Fibroblast of villous mesenchyme (primary cell): ENCODE results near the gene IL1RAPL2. TPM values are rescaled to one million over a fixed set of nuclear protein-coding genes. Genes with fewer than 3 reads are reported as not detected.
A peak's percentile ranks its signal among the peaks of the same experiment; 100 is the strongest.

Source experiments
- DNase-seq: peaks from one replicate; pipeline ENCODE4 v3.0.0-alpha.2; 2010; ENCODE audit warnings: low read depth
- H3K4me3 ChIP-seq: 2 replicates; pipeline ENCODE4 v1.5.1; 2011; ENCODE audit warnings: low read depth, mild to moderate bottlenecking, low read length
- total RNA-seq: library from RNA; depleted of rRNA; stranded (reverse); fragments of >200 nt; gene quantifications from 2 replicates; pipeline ENCODE4 v1.2.3, GENCODE V29; 2012
- TF ChIP-seq, protein P1 (sequence below): IDR thresholded peaks from 2 replicates; pipeline ENCODE4 v1.5.1; 2012; ENCODE audit warnings: low read depth, mild to moderate bottlenecking, low read length; ENCODE audit not compliant: insufficient read depth

IL1RAPL2 gene
- total RNA-seq, 1 donor = 0.43 TPM

DNA sequence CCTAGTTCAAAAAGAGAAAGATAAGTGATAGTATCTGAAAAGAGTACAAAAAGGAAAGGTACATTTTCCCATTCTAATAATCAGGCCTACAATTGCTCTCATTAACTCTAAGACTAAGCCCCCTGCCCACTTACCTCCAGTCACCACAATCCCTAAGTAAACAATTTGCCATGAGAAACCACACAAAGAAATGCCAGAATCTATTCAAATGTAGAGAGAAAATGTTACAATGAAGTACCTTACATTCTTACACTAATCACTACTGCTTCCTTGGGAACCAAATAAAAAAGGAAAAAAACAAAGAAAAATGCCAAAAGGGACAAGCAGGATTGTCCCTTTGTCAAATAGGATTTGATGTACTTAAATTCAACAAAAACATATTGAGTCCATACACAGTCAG is 1068.2 kb downstream of the IL1RAPL2 start:
- no peak overlapping the region for H3K4me3 ChIP-seq
- no peak for DNase-seq
- TF ChIP-seq, protein P1, sequence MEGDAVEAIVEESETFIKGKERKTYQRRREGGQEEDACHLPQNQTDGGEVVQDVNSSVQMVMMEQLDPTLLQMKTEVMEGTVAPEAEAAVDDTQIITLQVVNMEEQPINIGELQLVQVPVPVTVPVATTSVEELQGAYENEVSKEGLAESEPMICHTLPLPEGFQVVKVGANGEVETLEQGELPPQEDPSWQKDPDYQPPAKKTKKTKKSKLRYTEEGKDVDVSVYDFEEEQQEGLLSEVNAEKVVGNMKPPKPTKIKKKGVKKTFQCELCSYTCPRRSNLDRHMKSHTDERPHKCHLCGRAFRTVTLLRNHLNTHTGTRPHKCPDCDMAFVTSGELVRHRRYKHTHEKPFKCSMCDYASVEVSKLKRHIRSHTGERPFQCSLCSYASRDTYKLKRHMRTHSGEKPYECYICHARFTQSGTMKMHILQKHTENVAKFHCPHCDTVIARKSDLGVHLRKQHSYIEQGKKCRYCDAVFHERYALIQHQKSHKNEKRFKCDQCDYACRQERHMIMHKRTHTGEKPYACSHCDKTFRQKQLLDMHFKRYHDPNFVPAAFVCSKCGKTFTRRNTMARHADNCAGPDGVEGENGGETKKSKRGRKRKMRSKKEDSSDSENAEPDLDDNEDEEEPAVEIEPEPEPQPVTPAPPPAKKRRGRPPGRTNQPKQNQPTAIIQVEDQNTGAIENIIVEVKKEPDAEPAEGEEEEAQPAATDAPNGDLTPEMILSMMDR = no peak

DNA sequence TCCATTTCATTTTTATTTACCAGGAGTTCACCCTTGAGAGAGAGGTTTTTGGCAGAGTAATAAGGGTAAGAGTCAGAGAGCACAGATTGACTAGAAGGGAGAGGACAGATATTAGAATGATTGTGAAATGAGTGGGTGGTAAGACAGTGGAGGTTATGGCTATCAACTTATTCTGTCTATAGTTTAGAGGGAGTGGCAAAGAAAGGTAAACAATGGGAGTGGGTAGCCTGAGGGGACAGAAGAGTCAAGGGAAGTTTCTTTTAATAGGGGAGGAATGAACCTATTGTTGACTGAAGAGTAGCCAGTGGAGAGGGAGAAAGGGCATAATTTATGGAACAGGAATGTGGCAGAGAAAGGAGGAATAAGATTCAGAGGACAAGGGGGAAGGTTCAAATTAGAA is 1069.8 kb downstream of the IL1RAPL2 start:
- no peak for DNase-seq
- H3K4me3 ChIP-seq = no peak overlapping the region
- TF ChIP-seq, protein P1 = no peak

DNA sequence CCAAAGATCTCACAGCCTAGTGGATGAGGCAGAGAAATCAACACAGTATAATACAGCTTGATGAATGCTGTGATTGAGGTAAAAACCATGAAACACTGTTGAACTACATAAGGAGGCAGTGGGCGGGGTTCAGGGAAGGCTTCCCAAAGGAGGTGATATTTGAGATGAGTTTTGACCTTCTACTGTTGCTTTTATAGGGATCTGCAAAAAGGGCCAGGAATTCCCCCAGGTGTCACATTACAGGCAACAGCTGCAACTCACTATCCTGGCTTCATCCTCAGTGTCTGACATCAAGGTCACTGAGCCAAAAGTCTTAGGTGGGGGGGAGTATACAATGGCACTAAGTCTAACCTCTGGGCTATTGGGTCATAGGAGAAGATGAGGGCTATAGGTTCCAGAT is 1070.7 kb downstream of the IL1RAPL2 start:
- TF ChIP-seq, protein P1 = no peak
- peak; percentile 13 for DNase-seq
- H3K4me3 ChIP-seq = no peak overlapping the region

DNA sequence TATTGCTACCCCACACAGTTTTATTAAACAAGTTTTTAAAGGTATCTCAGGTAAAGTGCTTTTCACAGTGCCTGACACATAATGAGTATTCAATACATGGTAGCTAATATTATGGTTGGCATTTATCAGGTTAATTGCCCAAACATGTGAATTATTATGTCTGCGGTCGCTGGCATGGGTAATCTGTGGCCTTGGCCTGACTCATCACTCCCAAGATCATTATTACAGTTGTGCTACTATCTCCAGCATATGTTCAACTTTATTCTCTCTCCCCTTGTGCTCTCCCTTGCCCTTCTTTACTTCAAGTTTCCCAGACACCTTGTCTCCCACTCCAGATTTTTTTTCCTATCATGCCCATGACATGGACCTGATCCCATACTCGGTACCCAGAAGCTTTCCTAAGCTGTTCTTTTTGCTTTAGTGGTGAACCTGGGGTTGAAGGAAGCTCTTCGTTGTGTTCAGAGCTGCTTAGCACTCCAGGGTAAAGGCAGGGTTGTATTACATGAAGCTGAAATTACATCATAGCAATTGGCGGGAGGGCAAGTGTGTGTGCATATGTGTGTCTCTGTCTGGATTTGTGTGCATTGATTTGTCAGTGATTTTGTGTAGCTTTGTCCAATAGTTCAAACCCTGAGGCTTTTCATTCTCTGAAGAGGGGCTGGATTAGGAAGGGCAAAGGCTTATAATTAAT is 1079.8 kb downstream of the IL1RAPL2 start:
- no peak overlapping the region for H3K4me3 ChIP-seq
- DNase-seq = no peak
- TF ChIP-seq, protein P1 = no peak

DNA sequence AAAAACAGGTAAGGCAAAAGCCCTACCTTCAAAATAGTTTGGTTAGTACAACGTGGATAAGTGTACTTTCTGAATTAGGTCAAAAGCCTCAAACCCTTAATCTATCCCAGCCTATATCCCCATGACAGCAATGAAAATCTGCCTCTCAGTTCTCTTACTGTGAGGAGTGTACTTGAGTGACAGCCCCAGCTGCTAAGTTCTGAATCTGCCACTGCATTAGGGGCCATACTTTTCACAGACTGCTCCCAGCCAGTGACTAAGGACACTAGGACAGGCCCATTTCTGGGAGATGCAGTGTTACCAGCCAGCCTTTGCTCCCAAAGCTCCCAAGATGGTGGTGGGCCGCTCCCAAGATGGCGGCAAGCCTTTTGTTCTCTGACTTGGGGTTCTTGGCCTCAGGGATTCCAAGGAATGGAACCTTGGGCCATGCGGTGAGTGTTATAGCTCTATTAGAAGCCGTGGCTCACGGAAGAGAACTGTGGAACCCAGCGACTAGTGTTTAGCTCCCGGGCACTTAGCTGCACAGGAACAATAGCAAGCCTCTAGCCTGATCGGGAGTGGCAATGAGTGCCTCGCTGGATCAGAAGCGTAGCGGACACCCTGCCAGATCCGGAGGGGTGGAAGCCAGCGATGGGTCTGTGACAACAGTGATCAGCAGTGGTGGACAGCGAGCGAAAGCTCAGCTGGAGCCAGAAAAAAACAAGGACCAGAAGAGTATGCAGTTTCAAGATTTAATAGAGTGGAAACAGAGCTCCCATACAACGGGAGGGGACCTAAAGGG is 1080.8 kb downstream of the IL1RAPL2 start:
- no peak overlapping the region for H3K4me3 ChIP-seq
- TF ChIP-seq, protein P1 = no peak
- no peak for DNase-seq

DNA sequence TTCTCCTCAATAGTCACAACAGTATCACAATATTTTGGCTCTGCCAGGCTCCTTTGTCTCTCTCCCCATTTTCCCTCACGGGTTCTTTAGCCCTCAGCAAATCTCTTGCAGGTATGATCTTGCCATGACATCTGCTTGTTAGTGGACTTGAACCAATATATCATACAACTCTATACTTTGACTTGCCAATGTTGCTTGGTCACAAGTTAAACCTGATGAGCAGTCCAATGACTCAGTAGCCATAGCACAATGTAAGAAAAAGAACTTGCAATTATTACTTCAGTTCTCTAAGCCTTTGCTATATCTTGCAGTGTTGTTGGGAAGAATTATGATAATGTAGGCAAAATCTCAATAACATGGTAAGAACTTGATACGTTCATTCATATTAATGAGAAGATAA is 1081.8 kb downstream of the IL1RAPL2 start:
- TF ChIP-seq, protein P1 = no peak
- DNase-seq = no peak
- no peak overlapping the region for H3K4me3 ChIP-seq
